WTC11 (cell line): ENCODE data around the gene PLD5. TPM values are rescaled to one million over a fixed set of nuclear protein-coding genes. Genes with fewer than 3 reads are reported as not detected.
"Not testable (repeated sequence)": the region's sequence is repeated elsewhere in the genome, so short reads cannot be mapped to it uniquely, and the experiment has no call there.

ENCODE experiments used
- ATAC-seq: fragments of 200-7000 bp; cut with Tn5 transposase; 2 replicates; pipeline ENCODE4 v1.10.0; 2021; ENCODE audit warnings: mild to moderate bottlenecking, moderate library complexity
- CTCF ChIA-PET: fragments of 300-600 bp; sonication (Branson Sonifier 250); formaldehyde crosslinking; loops from one replicate; lab custom pipeline; 2021; ENCODE audit warnings: antibody characterized with exemption; lab: Charles Lee
- POLR2A ChIA-PET: fragments of 350-600 bp; sonication (Branson Sonifier 250); formaldehyde crosslinking; loops from one replicate; lab custom pipeline; 2021; ENCODE audit warnings: antibody characterized with exemption; lab: Charles Lee
- DNase-seq: peaks from one replicate; pipeline ENCODE4 v3.0.0; 2021; ENCODE audit warnings: low spot score
- H3K27ac Mint-ChIP-seq: 2 replicates; pipeline ENCODE4 v1.8.0; 2021; ENCODE audit warnings: mixed read lengths
- H3K27me3 Mint-ChIP-seq: 2 replicates; pipeline ENCODE4 v1.8.0; 2021; ENCODE audit warnings: low read depth, mild to moderate bottlenecking, moderate library complexity, mixed read lengths
- H3K36me3 Mint-ChIP-seq: 2 replicates; pipeline ENCODE4 v1.8.0; 2021; ENCODE audit warnings: mixed read lengths
- H3K4me1 Mint-ChIP-seq: 2 replicates; pipeline ENCODE4 v1.8.0; 2022; ENCODE audit warnings: mixed read lengths
- H3K4me3 Mint-ChIP-seq: 2 replicates; pipeline ENCODE4 v1.8.0; 2021; ENCODE audit warnings: mild to moderate bottlenecking, moderate library complexity, mixed read lengths
- H3K9me3 Mint-ChIP-seq: 2 replicates; pipeline ENCODE4 v1.8.0; 2021; ENCODE audit warnings: mixed read lengths
- ARID4B ChIP-seq: sonication (generic); formaldehyde crosslinking; IDR thresholded peaks from 2 replicates; pipeline ENCODE4 v1.8.0; 2023; ENCODE audit warnings: missing genetic modification reagents, mild to moderate bottlenecking, borderline replicate concordance
- CBFB ChIP-seq: sonication (generic); formaldehyde crosslinking; IDR thresholded peaks from 2 replicates; pipeline ENCODE4 v1.8.1; 2022; ENCODE audit warnings: mild to moderate bottlenecking, low read depth, missing genetic modification reagents
- FOXJ3 ChIP-seq: sonication (generic); formaldehyde crosslinking; IDR thresholded peaks from 2 replicates; pipeline ENCODE4 v1.9.0; 2021; ENCODE audit warnings: missing genetic modification reagents, mild to moderate bottlenecking, borderline replicate concordance
- FOXP1 ChIP-seq: sonication (generic); formaldehyde crosslinking; IDR thresholded peaks from 2 replicates; pipeline ENCODE4 v1.8.0; 2022; ENCODE audit warnings: missing genetic modification reagents, mild to moderate bottlenecking, moderate library complexity, borderline replicate concordance
- KAT7 ChIP-seq: sonication (generic); formaldehyde crosslinking; IDR thresholded peaks from 2 replicates; pipeline ENCODE4 v1.8.1; 2023; ENCODE audit warnings: missing genetic modification reagents, mild to moderate bottlenecking, borderline replicate concordance
- MAX ChIP-seq: sonication (generic); formaldehyde crosslinking; IDR thresholded peaks from 2 replicates; pipeline ENCODE4 v1.8.0; 2022; ENCODE audit warnings: mild to moderate bottlenecking, missing genetic modification reagents
- NFATC4 ChIP-seq: fragments of 250-450 bp; sonication (Bioruptor Pico); IDR thresholded peaks from 2 replicates; pipeline ENCODE4 v1.9.0; 2021; ENCODE audit warnings: mild to moderate bottlenecking
- NFYB ChIP-seq: sonication (generic); formaldehyde crosslinking; conservative IDR thresholded peaks from 2 replicates; pipeline ENCODE4 v1.8.0; 2022; ENCODE audit warnings: low read depth, missing genetic modification reagents
- NR1H2 ChIP-seq: sonication (generic); formaldehyde crosslinking; IDR thresholded peaks from 2 replicates; pipeline ENCODE4 v1.9.0; 2021; ENCODE audit warnings: mild to moderate bottlenecking, moderate library complexity, missing genetic modification reagents
- SP1 ChIP-seq: sonication (generic); formaldehyde crosslinking; conservative IDR thresholded peaks from 2 replicates; pipeline ENCODE4 v1.8.1; 2022; ENCODE audit warnings: missing genetic modification reagents
- TEAD4 ChIP-seq: sonication (generic); formaldehyde crosslinking; IDR thresholded peaks from 2 replicates; pipeline ENCODE4 v1.8.0; 2022; ENCODE audit warnings: mild to moderate bottlenecking, missing genetic modification reagents
- USF1 ChIP-seq: sonication (generic); formaldehyde crosslinking; IDR thresholded peaks from 2 replicates; pipeline ENCODE4 v1.8.0; 2022; ENCODE audit warnings: mild to moderate bottlenecking, missing genetic modification reagents
- ZNF317 ChIP-seq: sonication (generic); formaldehyde crosslinking; IDR thresholded peaks from 2 replicates; pipeline ENCODE4 v1.8.1; 2023; ENCODE audit warnings: low read depth, mild to moderate bottlenecking, moderate library complexity, missing genetic modification reagents, borderline replicate concordance
- ZNF396 ChIP-seq: fragments of 250-450 bp; sonication (Bioruptor Pico); IDR thresholded peaks from 2 replicates; pipeline ENCODE4 v1.8.0; 2021; ENCODE audit warnings: mild to moderate bottlenecking, moderate library complexity, borderline replicate concordance
- total RNA-seq: library from RNA; stranded (reverse); gene quantifications from 3 replicates; pipeline ENCODE4 v1.2.3, GENCODE V29; 2021
- TF ChIP-seq, protein P1 (sequence below): sonication (generic); formaldehyde crosslinking; IDR thresholded peaks from 2 replicates; pipeline ENCODE4 v1.8.0; 2022; ENCODE audit warnings: mild to moderate bottlenecking, missing genetic modification reagents
- TF ChIP-seq, protein P2 (sequence below): sonication (generic); formaldehyde crosslinking; IDR thresholded peaks from 2 replicates; pipeline ENCODE4 v1.8.1; 2022; ENCODE audit warnings: low read depth, mild to moderate bottlenecking, moderate library complexity, missing genetic modification reagents, borderline replicate concordance
- TF ChIP-seq, protein P3 (sequence below): sonication (generic); formaldehyde crosslinking; IDR thresholded peaks from 2 replicates; pipeline ENCODE4 v1.8.1; 2023; ENCODE audit warnings: mild to moderate bottlenecking, missing genetic modification reagents, moderate library complexity
- TF ChIP-seq, protein P4 (sequence below): fragments of 250-450 bp; sonication (Bioruptor Pico); IDR thresholded peaks from 2 replicates; pipeline ENCODE4 v1.9.0; 2021; ENCODE audit warnings: moderate library complexity, mild to moderate bottlenecking, inconsistent platforms, borderline replicate concordance

Gene PLD5
- total RNA-seq, 1 experiment from 2014 or later, result 6.4 TPM

DNA sequence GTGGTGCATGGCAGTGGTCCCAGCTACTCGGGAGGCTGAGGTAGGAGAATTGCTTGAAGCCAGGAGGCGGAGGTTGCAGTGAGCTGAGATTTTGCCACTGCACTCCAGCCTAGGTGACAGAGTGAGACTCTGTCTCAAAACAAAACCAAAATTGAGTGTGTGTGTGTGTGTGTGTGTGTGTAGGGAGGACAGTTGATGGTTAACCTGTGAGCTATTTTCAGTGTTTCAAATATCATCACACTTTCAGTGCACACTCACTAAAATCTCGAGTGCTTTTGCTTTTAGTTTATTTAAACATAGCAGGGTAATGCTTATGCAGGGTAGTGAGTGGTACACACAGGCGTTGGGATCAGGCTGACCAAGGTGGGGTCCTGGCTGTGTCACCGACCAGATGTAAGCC, 344.7 kb downstream of the PLD5 start:
- POLR2A ChIA-PET, result interaction anchor here (1.3 kb wide), 1 partner anchor 32 kb away, joined by 5 read pairs; no protein-coding TSS in a partner anchor
- Mint-ChIP-seq H3K4me1 (peaks cover 24% of the 10 kb centered on the region), H3K36me3 (peaks cover 17% of the 10 kb centered on the region), H3K9me3 (peaks cover 18% of the 10 kb centered on the region)
- H3K4me3 Mint-ChIP-seq, DNase-seq, H3K27me3 Mint-ChIP-seq, CTCF ChIA-PET, H3K27ac Mint-ChIP-seq, ATAC-seq: not testable (repeated sequence)

DNA sequence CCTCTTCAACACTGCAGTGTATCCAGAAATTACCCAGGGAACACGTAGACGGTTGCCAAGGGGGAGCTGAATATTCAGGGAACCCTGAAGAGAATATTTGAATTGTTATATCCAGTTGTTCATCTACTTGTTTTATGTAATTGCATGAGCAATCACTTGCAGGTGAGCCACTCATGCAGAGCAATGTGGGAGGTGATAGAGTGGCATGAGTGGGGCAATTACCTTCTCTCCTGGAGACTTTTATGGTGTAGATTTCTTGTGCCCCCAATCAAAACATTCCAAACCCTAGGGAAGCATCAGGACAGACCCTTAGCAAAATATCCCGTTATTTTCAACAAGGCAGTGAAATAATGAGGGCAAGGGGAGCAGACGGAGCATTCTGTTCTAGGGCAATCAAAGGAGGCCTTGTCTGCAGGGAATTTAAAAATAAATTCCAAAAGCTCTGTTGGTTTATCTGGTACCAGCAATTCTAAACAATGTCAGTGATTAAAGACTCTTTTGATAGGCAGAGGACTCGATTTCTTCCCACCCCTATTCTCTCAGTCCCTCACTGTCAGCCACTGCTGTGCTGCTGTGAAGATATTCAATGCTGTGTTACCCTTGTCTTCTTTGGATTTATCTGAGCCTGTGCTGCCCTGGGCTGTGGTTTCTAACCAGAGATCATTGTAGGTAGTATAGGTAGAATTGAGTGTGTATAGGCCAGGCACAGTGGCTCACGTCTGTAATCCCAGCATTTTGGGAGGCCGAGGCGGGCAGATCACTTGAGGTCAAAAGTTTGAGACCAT, 345.4 kb downstream of the PLD5 start:
- ChIA-PET POLR2A (interaction anchor here (1.3 kb wide), 1 partner anchor 32 kb away, joined by 5 read pairs; no protein-coding TSS in a partner anchor), CTCF (interaction anchor here (0.6 kb wide), 1 partner anchor 159 kb away, joined by 3 read pairs; no protein-coding TSS in a partner anchor)
- ATAC-seq (peak; percentile 81), DNase-seq (no peak)
- Mint-ChIP-seq H3K9me3 (peaks cover 18% of the 10 kb centered on the region), H3K27me3 (peaks cover 6% of the 10 kb centered on the region), H3K27ac (no peak overlapping the region), H3K36me3 (peaks cover 17% of the 10 kb centered on the region), H3K4me1 (peaks cover 20% of the 10 kb centered on the region), H3K4me3 (no peak overlapping the region)
- TF ChIP-seq ZNF396 (CRISPR knock-in tag) (no peak), MAX (CRISPR knock-in tag) (no peak), NR1H2 (CRISPR knock-in tag) (no peak), NFATC4 (CRISPR knock-in tag) (no peak), ARID4B (CRISPR knock-in tag) (no peak), USF1 (CRISPR knock-in tag) (no peak), FOXJ3 (CRISPR knock-in tag) (no peak), NFYB (no peak), SP1 (CRISPR knock-in tag) (no peak), TEAD4 (CRISPR knock-in tag) (no peak), FOXP1 (CRISPR knock-in tag) (no peak), CBFB (CRISPR knock-in tag) (no peak), KAT7 (CRISPR knock-in tag) (no peak), ZNF317 (CRISPR knock-in tag) (no peak)
- TF ChIP-seq, protein P1, sequence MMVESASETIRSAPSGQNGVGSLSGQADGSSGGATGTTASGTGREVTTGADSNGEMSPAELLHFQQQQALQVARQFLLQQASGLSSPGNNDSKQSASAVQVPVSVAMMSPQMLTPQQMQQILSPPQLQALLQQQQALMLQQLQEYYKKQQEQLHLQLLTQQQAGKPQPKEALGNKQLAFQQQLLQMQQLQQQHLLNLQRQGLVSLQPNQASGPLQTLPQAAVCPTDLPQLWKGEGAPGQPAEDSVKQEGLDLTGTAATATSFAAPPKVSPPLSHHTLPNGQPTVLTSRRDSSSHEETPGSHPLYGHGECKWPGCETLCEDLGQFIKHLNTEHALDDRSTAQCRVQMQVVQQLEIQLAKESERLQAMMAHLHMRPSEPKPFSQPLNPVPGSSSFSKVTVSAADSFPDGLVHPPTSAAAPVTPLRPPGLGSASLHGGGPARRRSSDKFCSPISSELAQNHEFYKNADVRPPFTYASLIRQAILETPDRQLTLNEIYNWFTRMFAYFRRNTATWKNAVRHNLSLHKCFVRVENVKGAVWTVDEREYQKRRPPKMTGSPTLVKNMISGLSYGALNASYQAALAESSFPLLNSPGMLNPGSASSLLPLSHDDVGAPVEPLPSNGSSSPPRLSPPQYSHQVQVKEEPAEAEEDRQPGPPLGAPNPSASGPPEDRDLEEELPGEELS (CRISPR knock-in tag), result no peak
- TF ChIP-seq, protein P2, sequence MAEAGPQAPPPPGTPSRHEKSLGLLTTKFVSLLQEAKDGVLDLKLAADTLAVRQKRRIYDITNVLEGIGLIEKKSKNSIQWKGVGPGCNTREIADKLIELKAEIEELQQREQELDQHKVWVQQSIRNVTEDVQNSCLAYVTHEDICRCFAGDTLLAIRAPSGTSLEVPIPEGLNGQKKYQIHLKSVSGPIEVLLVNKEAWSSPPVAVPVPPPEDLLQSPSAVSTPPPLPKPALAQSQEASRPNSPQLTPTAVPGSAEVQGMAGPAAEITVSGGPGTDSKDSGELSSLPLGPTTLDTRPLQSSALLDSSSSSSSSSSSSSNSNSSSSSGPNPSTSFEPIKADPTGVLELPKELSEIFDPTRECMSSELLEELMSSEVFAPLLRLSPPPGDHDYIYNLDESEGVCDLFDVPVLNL (CRISPR knock-in tag), result no peak
- TF ChIP-seq, protein P3, sequence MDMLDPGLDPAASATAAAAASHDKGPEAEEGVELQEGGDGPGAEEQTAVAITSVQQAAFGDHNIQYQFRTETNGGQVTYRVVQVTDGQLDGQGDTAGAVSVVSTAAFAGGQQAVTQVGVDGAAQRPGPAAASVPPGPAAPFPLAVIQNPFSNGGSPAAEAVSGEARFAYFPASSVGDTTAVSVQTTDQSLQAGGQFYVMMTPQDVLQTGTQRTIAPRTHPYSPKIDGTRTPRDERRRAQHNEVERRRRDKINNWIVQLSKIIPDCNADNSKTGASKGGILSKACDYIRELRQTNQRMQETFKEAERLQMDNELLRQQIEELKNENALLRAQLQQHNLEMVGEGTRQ (CRISPR knock-in tag), result no peak
- TF ChIP-seq, protein P4, sequence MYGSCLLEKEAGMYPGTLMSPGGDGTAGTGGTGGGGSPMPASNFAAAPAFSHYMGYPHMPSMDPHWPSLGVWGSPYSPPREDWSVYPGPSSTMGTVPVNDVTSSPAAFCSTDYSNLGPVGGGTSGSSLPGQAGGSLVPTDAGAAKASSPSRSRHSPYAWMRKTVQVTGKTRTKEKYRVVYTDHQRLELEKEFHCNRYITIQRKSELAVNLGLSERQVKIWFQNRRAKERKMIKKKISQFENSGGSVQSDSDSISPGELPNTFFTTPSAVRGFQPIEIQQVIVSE, result no peak
